ENCODE data around the gene ASCC1. TPM values are rescaled to one million over a fixed set of nuclear protein-coding genes. Genes with fewer than 3 reads are reported as not detected.

Gene ASCC1
- total and polyA plus RNA-seq, 8 donors: 4.3 to 142 (median 13.6) TPM

DNA sequence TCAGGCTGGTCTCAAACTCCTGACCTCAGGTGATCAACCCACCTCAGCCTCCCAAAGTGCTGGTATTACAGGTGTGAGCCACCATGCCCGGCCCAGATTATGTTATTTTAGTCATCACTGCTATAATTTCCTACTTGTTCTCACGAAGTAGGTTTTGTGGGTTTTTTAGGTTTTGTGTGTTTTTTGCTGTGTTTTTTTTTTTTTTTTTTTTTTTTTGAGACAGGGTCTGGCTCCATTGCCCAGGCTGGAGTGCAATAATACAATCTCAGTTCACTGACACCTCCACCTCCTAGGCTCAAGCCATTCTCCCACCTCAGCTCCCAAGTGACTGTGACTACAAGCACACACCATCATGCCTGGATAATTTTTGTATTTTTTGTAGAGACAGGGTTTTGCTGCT, 21.1 kb downstream of the ASCC1 start:
- no peaks in the 10 kb centered on the region for H3K4me1 ChIP-seq
- TF ChIP-seq EP300 (IDR thresholded peaks at IDR 0.05) (no peak), POLR2A (IDR thresholded peaks at IDR 0.05) (no peak), POLR2AphosphoS5 (IDR thresholded peaks at IDR 0.05) (no peak)
- TF ChIP-seq, protein P1, sequence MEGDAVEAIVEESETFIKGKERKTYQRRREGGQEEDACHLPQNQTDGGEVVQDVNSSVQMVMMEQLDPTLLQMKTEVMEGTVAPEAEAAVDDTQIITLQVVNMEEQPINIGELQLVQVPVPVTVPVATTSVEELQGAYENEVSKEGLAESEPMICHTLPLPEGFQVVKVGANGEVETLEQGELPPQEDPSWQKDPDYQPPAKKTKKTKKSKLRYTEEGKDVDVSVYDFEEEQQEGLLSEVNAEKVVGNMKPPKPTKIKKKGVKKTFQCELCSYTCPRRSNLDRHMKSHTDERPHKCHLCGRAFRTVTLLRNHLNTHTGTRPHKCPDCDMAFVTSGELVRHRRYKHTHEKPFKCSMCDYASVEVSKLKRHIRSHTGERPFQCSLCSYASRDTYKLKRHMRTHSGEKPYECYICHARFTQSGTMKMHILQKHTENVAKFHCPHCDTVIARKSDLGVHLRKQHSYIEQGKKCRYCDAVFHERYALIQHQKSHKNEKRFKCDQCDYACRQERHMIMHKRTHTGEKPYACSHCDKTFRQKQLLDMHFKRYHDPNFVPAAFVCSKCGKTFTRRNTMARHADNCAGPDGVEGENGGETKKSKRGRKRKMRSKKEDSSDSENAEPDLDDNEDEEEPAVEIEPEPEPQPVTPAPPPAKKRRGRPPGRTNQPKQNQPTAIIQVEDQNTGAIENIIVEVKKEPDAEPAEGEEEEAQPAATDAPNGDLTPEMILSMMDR (IDR thresholded peaks at IDR 0.05): no peak
- 85 to 95% (median 92%) methylated on average over 2 of the region's 2 CpGs for WGBS, 5 donors
- no peaks in the 10 kb centered on the region for H3K9me3 ChIP-seq
- H3K36me3 ChIP-seq: peaks cover 13 to 87% (median 65%) of the 10 kb centered on the region in 4 donors
- intact Hi-C loops (cut with DNase I; ENCODE audit: low total_unique reads): no loop called here
- no peak overlapping the region for H3K27ac ChIP-seq
- DNase-seq: no peak
- no peaks in the 10 kb centered on the region for H3K27me3 ChIP-seq
- H3K4me3 ChIP-seq: no peak overlapping the region

DNA sequence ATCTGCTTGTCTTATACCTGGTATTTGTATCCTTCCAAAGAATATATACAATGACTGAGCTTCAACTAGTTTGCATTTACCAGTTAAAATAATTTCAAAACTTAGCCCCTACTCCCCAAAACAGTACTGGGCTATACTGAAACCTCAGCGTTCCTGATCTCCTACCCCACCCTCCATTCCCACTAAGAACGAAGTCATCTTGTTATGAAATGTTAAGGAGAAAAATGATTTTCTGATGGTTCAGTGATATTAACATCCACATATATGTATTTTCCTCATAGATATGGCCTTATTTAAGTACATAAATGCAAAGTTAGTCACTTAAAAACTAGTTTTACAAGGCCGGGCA, 29.1 kb downstream of the ASCC1 start:
- Histone ChIP-seq H3K27ac (peak overlapping the region; percentile 73 to 86 (median 74)), H3K36me3 (peaks cover 0 to 28% (median 16%) of the 10 kb centered on the region in 4 donors), H3K4me1 (peaks cover 0 to 4% (median 0%) of the 10 kb centered on the region in 4 donors), H3K27me3 (no peaks in the 10 kb centered on the region), H3K4me3 (no peak overlapping the region), H3K9me3 (no peaks in the 10 kb centered on the region)
- DNase-seq: no peak
- no peak for TF ChIP-seq EP300 (IDR thresholded peaks at IDR 0.05)
- TF ChIP-seq POLR2A (IDR thresholded peaks at IDR 0.05): no peak
- TF ChIP-seq, protein P1 (IDR thresholded peaks at IDR 0.05): no peak
- no peak for TF ChIP-seq POLR2AphosphoS5 (IDR thresholded peaks at IDR 0.05)
- intact Hi-C loops (cut with DNase I; ENCODE audit: low total_unique reads): no loop called here
- WGBS, 5 donors: 68 to 84% (median 79%) methylated on average over 3 of the region's 3 CpGs

DNA sequence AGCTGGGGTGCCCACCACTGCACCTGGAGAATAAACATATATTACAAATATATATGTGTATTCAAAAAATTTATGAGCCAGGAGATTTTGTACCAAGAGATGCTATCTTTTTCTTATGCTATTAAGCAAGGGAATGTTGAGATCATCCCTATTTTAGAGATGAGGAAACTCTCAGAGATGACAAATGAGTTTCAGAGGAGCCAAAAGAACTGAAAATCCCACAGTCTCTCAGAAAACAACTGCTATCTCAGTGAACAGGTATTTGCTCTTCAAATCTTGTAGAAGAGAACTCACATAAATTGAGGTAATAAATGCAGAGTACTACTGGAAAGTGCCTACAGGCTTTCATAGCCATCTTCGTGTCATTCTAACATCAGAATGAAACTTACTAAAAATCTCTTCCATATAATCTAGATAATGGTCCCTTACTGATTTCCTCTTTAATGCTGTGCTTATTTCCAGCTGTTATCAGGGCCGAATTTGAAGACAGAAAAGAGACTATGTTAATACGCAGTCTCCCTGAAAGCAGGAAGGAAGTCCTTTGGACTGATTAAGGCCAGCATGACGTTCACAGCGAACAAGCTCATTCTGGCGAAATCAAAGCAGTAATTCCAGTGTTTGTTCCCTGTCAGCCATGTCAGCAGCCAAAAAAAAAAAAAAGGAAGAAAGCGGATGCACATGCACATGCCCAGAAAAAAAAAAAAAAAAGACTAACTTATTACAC, 29.7 kb downstream of the ASCC1 start:
- Histone ChIP-seq H3K4me1 (peaks cover 0 to 4% (median 0%) of the 10 kb centered on the region in 4 donors), H3K27me3 (no peaks in the 10 kb centered on the region), H3K9me3 (no peaks in the 10 kb centered on the region), H3K36me3 (peaks cover 0 to 29% (median 19%) of the 10 kb centered on the region in 4 donors), H3K27ac (peak overlapping the region in 4 of 5 donors; percentile 73 to 86 (median 76)), H3K4me3 (no peak overlapping the region)
- intact Hi-C loops (cut with DNase I; ENCODE audit: low total_unique reads): no loop called here
- WGBS, 5 donors: 41 to 59% (median 48%) methylated on average over 7 of the region's 7 CpGs
- TF ChIP-seq POLR2AphosphoS5 (IDR thresholded peaks at IDR 0.05) (peak in 1 of 3 donors; percentile 34), EP300 (IDR thresholded peaks at IDR 0.05) (no peak)
- DNase-seq: peak in 1 of 2 donors; percentile 81

DNA sequence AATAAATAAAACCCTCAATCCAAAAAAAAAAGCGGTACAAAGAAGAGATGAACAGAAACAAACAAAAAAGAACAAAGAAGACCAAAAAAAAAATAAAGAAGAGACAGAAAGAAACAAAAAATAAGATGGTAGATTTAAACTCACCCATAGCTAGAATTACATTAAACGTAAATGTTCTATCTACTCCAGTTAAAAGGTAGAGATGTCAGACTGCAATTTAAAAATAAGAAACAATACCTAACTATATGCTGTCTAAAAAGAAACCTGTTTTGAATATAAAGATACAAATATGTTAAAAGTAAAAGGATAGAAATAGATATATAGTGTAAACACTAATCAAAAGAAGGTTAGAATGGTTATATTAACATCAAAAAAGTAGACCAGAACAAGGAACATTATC, 31.9 kb downstream of the ASCC1 start:
- Histone ChIP-seq H3K9me3 (no peaks in the 10 kb centered on the region), H3K36me3 (peaks cover 4 to 22% (median 13%) of the 10 kb centered on the region in 4 donors), H3K27ac (no peak overlapping the region), H3K4me3 (no peak overlapping the region), H3K4me1 (peaks cover 0 to 4% (median 0%) of the 10 kb centered on the region in 4 donors), H3K27me3 (no peaks in the 10 kb centered on the region)
- DNase-seq: no peak
- 96 to 100% (median 98%) methylated on average over 2 of the region's 2 CpGs for WGBS, 5 donors
- intact Hi-C loops (cut with DNase I; ENCODE audit: low total_unique reads): no loop called here
- TF ChIP-seq POLR2A (IDR thresholded peaks at IDR 0.05): no peak
- no peak for TF ChIP-seq POLR2AphosphoS5 (IDR thresholded peaks at IDR 0.05)
- TF ChIP-seq, protein P1 (IDR thresholded peaks at IDR 0.05): no peak
- TF ChIP-seq EP300 (IDR thresholded peaks at IDR 0.05): no peak

DNA sequence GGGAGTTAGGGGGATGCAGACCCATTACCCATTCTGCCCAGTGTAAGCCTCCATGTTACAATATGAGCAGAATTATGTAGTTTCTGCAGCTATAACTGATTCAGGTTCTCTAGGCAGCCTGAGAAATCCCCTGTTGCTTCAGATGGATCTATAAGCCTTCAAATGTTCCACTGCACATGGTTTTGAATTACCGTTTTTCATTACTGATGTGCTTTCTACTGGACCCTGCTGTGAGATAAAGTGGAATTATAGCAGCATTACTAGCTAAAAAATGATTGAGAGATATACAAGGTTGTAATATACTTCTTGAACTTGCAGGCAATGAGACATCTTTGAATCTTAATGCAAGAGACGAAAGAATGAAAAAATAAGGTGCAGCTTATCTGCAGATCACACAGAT, 38.6 kb downstream of the ASCC1 start:
- Histone ChIP-seq H3K9me3 (no peaks in the 10 kb centered on the region), H3K27me3 (no peaks in the 10 kb centered on the region), H3K4me1 (peaks cover 0 to 33% (median 12%) of the 10 kb centered on the region in 4 donors), H3K27ac (no peak overlapping the region), H3K4me3 (no peak overlapping the region), H3K36me3 (peaks cover 17 to 38% (median 27%) of the 10 kb centered on the region in 4 donors)
- TF ChIP-seq, protein P1 (IDR thresholded peaks at IDR 0.05): no peak
- TF ChIP-seq POLR2AphosphoS5 (IDR thresholded peaks at IDR 0.05) (no peak), EP300 (IDR thresholded peaks at IDR 0.05) (no peak), POLR2A (IDR thresholded peaks at IDR 0.05) (no peak)
- 91 to 98% (median 92%) methylated on average over 2 of the region's 2 CpGs for WGBS, 5 donors
- intact Hi-C loops (cut with DNase I; ENCODE audit: low total_unique reads): no loop called here
- no peak for DNase-seq

Measured in stomach (tissue), 9 donors.